Measurements from ENCODE around the gene TBCA.
"Not testable (repeated sequence)": the region's sequence is repeated elsewhere in the genome, so short reads cannot be mapped to it uniquely, and the experiment has no call there.

The TBCA gene

DNA sequence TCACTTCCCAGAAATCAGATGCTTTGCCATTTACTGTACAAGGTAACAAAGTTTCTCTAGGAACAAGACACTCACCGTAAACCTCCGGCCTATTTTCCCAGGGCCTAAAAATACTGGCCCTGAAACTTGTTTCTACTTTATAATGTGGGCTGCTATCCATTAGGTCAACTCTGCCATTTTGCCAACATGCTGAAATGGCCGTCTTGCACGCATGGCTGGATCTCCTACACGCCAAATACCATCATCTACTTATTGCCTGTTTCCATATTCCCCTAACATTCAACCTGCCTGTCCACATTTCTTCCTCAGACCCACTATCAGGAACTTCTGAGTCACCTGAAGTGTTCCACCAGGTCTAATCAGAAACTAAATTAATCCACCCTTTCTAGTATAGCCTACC is 4.7 kb downstream of the TBCA start:
- no peak for DNase-seq

GRCh38 chr5:77770293-77771005 is 5.7 kb downstream of the TBCA start:
- no peak for DNase-seq

GRCh38 chr5:77768978-77769377 is 7.2 kb downstream of the TBCA start:
- no peak for DNase-seq

DNA sequence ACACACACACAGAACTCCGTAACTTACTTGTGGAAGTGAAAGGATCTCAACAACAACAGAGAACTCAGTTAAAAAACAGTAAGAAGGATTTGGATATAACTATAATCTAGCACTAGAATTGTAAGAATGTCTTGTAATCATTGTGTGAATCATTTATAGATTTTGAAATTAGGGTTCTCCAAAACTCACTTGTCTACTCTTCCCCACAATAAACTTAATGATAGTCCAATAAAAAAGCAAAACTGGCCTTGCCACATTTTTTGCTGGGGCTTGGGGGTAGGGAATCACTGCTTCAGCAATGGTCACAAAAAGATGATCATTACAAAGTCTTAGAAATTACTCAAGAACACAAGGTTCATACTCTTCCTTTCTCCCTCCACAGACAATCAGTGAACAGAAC is 8.8 kb downstream of the TBCA start:
- DNase-seq = no peak

DNA sequence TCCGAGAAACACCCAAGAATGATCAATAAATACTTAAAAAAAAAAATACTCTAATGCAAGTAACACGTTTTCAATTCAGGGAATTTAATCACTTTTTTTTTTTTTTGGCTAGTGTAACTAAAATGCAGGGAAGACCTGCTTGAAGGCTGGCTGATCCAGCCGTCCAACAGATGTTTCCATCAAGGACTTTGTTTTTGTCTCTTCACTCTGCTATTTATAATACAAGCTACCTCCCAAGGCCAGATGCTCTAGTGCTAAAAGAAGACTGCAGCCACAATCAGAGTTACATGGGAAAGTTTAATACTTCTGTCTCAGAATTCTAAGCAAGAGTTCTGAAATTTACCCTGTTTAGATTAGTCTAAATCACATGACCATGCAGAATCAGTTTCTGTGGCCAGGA is 14.5 kb downstream of the TBCA start:
- no peak for DNase-seq

DNA sequence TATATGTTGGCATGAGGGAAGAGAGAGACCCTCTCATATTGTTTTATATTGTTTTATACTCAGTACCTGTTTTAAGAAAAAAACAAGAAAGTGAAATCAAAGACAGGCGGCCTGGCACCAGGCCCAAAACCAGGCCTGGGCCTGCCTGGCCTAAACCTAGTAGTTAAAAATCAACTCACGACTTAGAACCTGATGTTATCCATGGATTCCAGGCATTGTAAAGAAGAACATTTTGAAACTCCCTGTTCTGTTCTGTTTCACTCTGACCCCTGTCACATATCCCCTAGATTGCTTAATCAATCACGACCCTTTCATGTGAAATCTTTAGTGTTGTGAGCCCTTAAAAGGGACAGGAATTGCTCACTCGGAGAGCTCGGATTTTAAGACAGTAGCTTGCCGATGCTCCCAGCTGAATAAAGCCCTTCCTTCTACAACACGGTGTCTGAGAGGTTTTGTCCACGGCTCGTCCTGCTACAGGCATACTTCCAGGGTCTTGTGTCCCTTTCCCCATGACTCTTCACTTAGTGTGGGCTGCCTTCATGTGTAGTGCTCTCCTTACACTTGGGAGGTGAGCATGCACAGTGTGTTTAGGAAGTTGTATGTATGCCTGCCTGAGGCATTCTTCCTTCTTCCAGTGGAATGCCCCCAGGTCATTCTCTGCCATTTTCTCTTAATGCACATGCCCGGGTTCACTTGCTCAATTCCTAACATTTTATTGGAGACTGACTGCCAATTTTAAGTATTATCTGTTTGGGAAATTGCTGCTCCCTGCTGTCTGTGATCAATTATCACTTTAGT is 17.8 kb downstream of the TBCA start:
- no peak for DNase-seq

DNA sequence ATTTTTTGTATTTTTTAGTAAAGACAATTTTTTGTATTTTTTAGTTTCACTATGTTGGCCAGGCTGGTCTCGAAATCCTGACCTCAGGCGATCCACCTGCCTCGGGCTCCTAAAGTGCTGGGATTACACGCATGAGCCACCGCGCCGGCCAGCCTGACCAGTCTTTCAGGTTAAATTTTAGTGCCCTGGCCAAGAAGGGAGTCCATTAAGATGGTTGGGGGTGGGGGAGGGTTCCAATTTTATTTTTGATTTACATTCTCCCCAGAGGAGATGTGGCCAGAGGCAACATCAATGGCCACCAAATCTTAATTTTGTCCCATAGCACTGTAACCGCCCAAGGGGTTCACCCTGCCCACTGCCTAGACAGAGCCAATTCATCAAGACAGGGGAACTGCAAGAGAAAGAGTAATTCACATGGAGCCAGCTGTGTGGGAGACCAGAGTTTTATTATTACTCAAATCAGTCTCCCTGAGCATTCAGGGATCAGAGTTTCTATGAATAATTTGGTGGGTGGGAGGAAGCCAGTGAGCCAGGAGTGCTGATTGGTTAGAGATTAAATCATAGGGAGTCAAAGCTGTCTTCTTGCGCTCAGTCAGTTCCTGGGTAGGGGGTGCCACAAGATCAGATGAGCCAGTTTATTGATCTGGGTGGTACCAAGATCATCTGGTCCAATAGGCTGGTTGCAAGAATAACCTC is 24.7 kb downstream of the TBCA start:
- no peak for DNase-seq

- not testable (repeated sequence) for DNase-seq
Measured at GRCh38 chr5:77750928-77751327, 25.2 kb downstream of the TBCA start.

- no peak for DNase-seq
Measured at GRCh38 chr5:77748160-77748559, 28.0 kb downstream of the TBCA start.

DNA sequence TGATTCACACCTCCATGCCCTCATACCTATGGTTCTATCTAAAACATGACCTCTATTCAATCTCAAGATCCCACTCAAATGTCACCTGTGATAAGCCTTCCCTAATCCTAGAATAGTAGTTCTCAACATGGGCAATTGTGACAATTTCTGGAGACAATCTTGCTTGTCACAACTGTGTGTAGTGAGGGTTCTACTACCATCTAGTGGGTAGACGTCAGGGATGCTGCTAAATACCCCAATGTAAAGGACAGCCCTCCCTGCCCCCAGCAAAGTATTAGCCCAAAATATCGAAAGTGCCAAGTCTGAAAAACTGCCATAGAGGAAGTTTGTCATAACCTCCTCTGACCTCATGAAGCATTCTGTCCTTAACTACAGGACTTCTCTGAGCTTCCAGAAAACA is 32.0 kb downstream of the TBCA start:
- DNase-seq = no peak

DNA sequence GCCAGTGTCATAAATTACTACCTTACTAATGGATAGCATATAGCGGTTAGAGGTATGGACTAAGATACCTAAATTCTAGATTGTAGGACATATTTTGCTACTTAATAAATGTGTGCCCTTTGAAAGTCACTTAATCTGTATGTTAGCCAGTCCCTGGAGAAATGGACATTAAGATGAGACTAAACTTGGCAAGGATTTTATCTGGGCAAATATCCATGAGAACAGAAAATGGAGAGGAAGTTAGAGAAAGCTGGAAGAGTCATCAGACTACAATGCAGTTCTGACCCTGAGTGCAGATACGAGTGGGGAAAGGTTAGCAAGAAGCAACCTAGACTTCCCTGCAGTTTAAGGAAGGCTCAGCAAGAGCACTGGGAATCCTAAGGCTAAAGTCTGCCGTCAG is 33.0 kb downstream of the TBCA start:
- no peak for DNase-seq

- DNase-seq = no peak
Measured at GRCh38 chr5:77741608-77742007, 34.5 kb downstream of the TBCA start.

- no peak for DNase-seq
Measured at GRCh38 chr5:77734885-77735284, 41.3 kb downstream of the TBCA start.

DNA sequence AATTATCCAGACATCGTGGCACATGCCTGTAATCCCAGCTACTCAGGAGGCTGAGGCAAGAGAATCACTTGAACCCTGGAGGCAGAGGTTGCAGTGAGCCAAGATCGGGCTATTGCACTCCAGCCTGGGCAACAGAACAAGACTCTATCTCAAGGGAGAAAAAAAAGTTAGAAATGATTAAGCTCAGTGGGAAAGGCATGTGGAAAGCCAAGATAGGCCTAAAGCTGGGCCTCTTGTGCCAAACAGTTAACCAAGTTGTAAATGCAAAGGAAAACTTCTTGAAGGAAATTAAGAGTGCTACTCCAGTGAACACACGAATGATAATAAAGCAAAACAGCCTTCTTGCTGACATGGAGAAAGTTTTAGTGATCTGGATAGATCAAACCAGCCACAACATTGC is 43.0 kb downstream of the TBCA start:
- DNase-seq = no peak

DNA sequence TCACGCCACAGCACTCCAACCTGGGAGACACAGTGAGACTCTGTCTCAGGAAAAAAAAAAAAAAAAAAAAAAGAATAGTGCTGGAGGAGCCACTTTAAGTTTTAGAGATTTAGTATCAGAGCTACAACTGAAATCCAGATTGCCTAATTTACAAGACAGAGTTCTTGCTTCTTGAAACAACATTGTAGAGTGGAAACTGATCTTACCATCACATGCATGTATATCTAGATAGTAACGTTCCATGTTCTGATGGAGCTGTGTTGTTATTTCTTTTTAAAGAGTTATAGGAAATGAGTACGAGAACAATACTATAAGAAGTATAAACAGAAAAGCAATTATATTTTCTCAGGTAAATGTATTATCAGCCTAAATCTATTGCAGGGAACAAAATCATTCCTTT is 48.9 kb downstream of the TBCA start:
- DNase-seq = no peak

DNA sequence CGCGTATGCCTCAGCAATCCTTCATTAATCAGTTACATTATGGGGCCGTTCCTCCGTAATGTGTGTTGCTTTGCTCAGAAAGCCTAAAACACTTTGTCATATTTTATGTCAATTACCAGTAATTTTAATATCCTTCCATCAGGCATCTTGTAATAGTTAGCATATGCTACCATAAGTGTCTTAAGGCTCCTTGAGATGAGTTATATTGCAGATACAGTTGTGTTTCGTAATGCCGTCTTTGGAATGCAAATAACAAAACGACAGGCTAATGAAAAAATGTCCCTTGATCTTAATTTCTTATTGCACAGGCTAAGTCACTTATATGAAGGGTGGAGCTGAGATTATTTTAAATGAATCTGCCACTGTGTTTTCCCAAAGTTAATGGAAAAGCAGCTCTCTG is 50.5 kb downstream of the TBCA start:
- DNase-seq = no peak

DNA sequence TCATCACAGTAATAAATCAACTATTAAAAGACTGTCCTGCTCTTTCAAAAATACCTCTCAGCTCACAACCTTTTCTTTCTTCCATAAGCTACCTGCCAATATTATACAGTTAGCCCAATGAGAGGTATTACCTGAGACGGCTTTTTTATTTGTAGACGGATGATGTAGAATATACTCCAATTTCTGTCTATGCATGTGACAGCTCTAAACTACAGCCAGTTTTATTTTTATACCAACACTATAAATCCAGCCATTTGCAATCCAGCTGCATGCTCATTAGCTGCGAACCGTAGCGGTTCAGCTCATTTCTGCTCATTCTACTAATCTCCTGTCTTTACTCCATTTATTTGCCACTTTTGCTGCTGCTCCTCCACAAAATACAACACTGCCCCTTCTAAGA is 51.2 kb downstream of the TBCA start:
- DNase-seq = no peak

DNA sequence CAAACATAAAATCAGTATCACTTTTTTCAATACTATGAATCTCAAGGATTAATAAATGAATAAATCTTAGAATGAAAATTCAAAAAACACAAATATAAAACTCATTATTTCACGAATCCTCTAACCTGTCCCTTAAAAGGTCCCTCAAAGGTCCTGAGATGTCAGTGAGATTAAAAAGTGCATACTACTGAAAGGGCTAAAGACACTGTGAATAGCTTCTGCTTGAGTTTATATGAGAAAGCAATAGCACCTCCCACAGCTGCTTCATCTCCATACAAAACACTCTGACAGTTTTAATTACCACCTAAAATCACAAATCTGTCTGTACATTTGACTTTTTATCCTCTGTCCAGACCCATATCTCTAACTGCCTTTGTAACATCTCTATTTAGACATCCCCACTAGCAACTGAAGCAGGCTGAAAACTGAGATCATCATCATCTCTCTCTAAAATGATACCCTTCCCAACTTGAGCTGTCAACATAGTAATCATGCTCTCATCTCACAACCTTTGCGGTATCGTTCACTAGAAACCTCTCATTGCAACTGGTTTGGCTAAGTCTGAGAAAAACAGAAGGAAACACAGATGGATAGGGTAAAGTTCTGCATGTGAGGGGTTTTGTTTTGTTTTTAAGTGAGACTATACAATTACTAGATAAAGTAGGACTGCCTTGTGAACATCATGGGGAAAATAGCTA is 56.3 kb downstream of the TBCA start:
- no peak for DNase-seq

GRCh38 chr5:77718934-77719610 is 57.1 kb downstream of the TBCA start:
- DNase-seq = no peak

GRCh38 chr5:77709993-77710685 is 66.0 kb downstream of the TBCA start:
- DNase-seq = no peak

DNA sequence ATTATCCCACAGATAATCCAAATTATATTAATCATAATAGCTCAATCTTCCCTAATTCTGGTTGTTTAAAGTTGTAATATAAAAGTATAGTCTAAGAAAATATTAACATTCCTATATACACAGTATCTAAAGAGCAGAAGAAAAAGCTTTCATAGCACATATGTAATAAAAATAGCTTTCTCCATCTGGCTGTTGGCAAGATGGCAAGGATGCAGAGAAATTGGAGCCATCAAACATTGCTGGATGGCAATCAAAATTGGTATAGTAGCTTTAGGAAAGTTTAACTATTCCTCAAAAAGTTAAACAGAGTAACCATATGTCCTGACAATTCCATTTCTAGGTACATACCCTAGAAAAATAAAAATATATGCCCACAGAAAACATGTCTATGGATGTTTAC is 66.8 kb downstream of the TBCA start:
- no peak for DNase-seq

DNA sequence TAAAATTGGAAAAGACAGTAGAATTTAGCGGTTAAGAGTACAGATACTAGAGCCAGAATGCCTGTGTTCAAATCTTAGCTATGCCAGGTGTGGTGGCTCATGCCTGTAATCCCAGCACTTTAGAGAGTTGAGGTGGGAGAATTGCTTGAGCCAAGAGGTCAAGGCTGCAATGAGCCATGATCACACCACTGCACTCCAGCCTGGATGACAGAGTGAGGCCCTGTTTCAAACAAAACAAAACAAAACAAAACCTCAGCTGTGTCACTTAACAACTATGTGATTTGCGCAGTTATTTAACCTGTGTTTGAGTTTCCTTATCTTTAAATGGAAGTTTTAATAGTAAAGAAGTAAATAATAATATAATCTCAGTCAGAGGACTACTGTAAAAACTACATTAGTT is 68.3 kb downstream of the TBCA start:
- no peak for DNase-seq

Measured in NCI-H2081 treated with DMSO at 0.1 percent for 48 hours (cell line).